Peyer's patch (tissue), 4 donors: ENCODE measurements around the gene CNTN5.

Source experiments
- CTCF ChIP-seq, 6 experiments: fragments of 450-650 bp in 4 of 6; fragments of 200-600 bp in 2 of 6; sonication (generic) in 1 of 6; IDR thresholded peaks; one replicate each; pipeline ENCODE4 v1.5.1; 2017 to 2019; ENCODE audit warnings: antibody characterized with exemption in 6 of 6, mild to moderate bottlenecking in 3 of 6, moderate library complexity in 1 of 6
- POLR2A ChIP-seq, 2 donors: fragments of 450-650 bp; IDR thresholded peaks; one replicate each; pipeline ENCODE4 v1.5.1; 2017; ENCODE audit warnings: antibody characterized with exemption in 2 of 2, mild to moderate bottlenecking in 2 of 2, moderate library complexity in 2 of 2

GRCh38 chr11:100182350-100182749 is 1161.6 kb downstream of the CNTN5 start:
- TF ChIP-seq CTCF (IDR thresholded peaks at IDR 0.05) (no peak), POLR2A (IDR thresholded peaks at IDR 0.05) (no peak)
